ENCODE data around the gene SLC29A1. TPM values are rescaled to one million over a fixed set of nuclear protein-coding genes. Genes with fewer than 3 reads are reported as not detected.
A peak's percentile ranks its signal among the peaks of the same experiment; 100 is the strongest.

Gene SLC29A1
- total RNA-seq, 2 experiments from 2014 or later, result 24.8 to 25.4 TPM

DNA sequence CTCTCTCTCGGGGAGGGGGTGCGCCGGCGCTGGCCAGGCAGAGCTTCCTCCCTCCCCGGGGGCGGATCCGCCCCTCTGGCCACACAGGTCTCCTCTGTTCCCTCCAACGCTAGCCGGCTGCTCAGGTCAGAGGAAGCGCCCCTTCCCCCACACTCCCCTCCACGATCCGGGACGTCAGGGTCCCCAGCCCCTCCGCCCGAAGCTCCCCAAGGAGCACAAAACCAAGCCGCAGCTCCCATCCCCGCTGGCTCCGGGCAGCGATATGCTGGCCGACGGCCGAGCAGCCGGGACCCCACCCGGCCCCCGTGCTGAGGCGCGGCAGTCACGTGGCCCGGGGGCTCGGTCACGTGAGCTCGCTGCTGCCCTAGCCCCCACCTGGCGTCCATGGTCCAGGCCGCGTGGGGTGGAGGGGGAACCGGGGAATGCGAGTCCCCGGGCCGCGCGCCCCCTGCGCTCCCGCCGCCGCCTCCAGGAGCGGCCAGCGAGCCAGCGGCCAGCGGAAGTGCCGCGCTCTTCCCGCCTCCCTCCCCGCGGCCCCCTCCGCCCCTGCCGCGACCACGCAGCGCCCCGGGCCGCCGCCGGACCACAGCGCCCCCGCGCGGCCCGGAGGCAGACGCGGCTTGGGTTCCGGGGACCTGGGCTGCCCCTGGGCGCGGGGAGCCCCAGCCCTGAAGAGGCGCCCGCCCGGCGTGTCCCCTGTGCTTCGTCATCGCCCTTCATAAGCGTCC is 33.8 kb downstream of the SLC29A1 start, which contains the start of gene SLC35B2:
Gene SLC35B2 (minus strand): TSS at position 504 of the 728 bp plus-strand sequence. CDS start 118 bp downstream, at position 386.
- H3K4me3 Mint-ChIP-seq, result peak within 1 kb of the TSS; percentile 83
- ChIA-PET CTCF (interaction anchor here (0.6 to 3.7 kb wide), 18 partner anchors 11 to 1265 kb away, joined by 3 to 32 read pairs (median 5); partner anchors contain the start of genes AARS2, HSP90AB1, MAD2L1BP and SLC29A1), POLR2A (interaction anchor here (0.8 to 6.8 kb wide), 8 partner anchors 8 to 627 kb away, joined by 3 to 136 read pairs (median 6); partner anchors contain the start of genes HSP90AB1, NFKBIE, SLC29A1 and TMEM151B)
- no peaks in the 10 kb centered on the region for H3K27me3 Mint-ChIP-seq
- peaks cover 64% of the 10 kb centered on the region for H3K36me3 Mint-ChIP-seq (ENCODE audit: low read depth)
- H3K27ac Mint-ChIP-seq, result peak within 1 kb of the TSS; percentile 84
- DNase-seq, result peak; percentile 73
- no peaks in the 10 kb centered on the region for H3K9me3 Mint-ChIP-seq
- peaks cover 61% of the 10 kb centered on the region for H3K4me1 Mint-ChIP-seq

GRCh38 chr6:44257753-44258324 is 34.4 kb downstream of the SLC29A1 start:
- no peaks in the 10 kb centered on the region for H3K27me3 Mint-ChIP-seq
- CTCF ChIA-PET, result interaction anchor here (1.3 to 3.7 kb wide), 7 partner anchors 10 to 35 kb away, joined by 4 to 32 read pairs (median 7); partner anchors contain the start of genes HSP90AB1 and SLC29A1
- peaks cover 60% of the 10 kb centered on the region for H3K36me3 Mint-ChIP-seq (ENCODE audit: low read depth)

GRCh38 chr6:44258325-44258863 is 35.0 kb downstream of the SLC29A1 start:
- ChIA-PET CTCF (no interaction called here), POLR2A (no interaction called here)
- H3K9me3 Mint-ChIP-seq, result no peaks in the 10 kb centered on the region
- peaks cover 65% of the 10 kb centered on the region for H3K4me1 Mint-ChIP-seq
- DNase-seq, result no peak
- peak overlapping the region; percentile 49 for H3K27ac Mint-ChIP-seq
- H3K27me3 Mint-ChIP-seq, result no peaks in the 10 kb centered on the region
- peaks cover 58% of the 10 kb centered on the region for H3K36me3 Mint-ChIP-seq (ENCODE audit: low read depth)
- H3K4me3 Mint-ChIP-seq, result peak overlapping the region; percentile 73

More at GRCh38 chr6:44257753-44258324, 34.4 kb downstream of the SLC29A1 start:
- H3K4me1 Mint-ChIP-seq, result peaks cover 65% of the 10 kb centered on the region
- POLR2A ChIA-PET, result interaction anchor here (1.2 to 4.0 kb wide), 4 partner anchors 11 to 628 kb away, joined by 3 to 136 read pairs (median 14); partner anchors contain the start of genes HSP90AB1 and SLC29A1
- peak overlapping the region; percentile 73 for H3K4me3 Mint-ChIP-seq
- peak overlapping the region; percentile 84 for H3K27ac Mint-ChIP-seq
- DNase-seq, result no peak
- H3K9me3 Mint-ChIP-seq, result no peaks in the 10 kb centered on the region

DNA sequence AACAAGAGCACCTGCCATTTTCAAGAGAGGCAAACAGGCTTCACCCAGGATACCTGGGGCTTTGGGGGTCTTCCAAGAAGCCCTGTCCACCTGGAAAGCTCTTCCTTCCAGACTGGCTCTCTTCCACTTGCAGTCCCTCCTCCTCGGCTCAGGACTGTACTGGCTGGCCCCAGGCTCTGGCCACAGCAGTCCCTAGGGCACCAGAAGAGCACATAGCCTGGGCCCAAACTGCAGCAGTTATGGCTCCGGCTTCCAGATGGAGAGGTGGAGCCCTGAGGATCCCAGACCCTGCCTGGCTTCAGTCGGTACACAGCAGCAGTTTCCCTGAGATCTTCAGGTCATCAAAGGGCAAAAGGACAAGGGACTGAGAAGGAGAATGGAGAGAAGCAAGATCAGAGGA is 35.5 kb downstream of the SLC29A1 start:
- Mint-ChIP-seq H3K4me1 (peaks cover 63% of the 10 kb centered on the region), H3K36me3 (ENCODE audit: low read depth) (peaks cover 58% of the 10 kb centered on the region), H3K4me3 (peak overlapping the region; percentile 73), H3K27me3 (no peaks in the 10 kb centered on the region), H3K27ac (peak overlapping the region; percentile 49), H3K9me3 (no peaks in the 10 kb centered on the region)
- ChIA-PET CTCF (no interaction called here), POLR2A (no interaction called here)
- no peak for DNase-seq

GRCh38 chr6:44260011-44260410 is 36.6 kb downstream of the SLC29A1 start:
- CTCF ChIA-PET, result no interaction called here
- H3K27ac Mint-ChIP-seq, result no peak overlapping the region
- POLR2A ChIA-PET, result interaction anchor here (1.2 kb wide), 1 partner anchor 13 kb away, joined by 3 read pairs; the partner anchor contains the start of gene HSP90AB1
- peaks cover 58% of the 10 kb centered on the region for H3K4me1 Mint-ChIP-seq
- no peak for DNase-seq
- no peaks in the 10 kb centered on the region for H3K9me3 Mint-ChIP-seq
- no peaks in the 10 kb centered on the region for H3K27me3 Mint-ChIP-seq
- H3K36me3 Mint-ChIP-seq (ENCODE audit: low read depth), result peaks cover 57% of the 10 kb centered on the region
- H3K4me3 Mint-ChIP-seq, result no peak overlapping the region

DNA sequence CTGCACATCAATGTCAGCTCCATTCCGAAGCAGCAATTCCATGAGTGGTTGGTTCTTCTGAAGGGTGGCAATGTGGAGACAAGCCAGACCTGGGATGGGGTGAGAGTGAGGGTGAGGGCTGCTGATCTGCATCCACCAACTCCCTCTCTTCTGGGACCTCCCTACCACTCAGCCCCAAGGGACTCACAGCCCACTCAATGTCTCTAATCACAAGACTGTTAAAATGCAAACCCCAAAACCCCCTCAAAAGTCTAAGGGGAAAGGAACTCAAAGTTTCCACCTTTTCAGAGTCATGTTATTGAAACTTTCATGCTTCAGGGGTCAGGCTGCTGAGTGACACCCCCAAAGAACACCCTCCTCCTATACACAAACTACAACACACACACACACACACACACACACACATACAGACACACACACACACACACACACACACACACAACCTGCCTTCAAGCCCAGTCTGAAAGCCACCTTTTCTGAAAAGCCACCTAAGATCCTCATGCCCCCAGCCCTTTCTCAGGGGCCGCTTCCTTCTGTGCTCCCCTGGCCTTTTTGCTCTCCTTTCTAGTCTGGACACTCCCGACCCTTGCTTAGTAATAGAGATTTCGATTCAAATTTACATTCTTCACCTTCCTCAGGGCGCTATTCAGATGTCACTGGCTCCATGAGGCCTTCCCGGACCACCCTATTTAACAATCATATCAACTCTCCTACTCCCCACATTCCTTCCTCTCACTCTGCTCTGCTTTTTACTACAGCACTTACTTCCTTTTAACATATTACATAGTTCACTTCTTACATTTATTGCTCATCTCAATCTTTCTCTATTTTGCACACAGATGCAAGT is 37.3 kb downstream of the SLC29A1 start:
- H3K9me3 Mint-ChIP-seq, result no peaks in the 10 kb centered on the region
- ChIA-PET CTCF (no interaction called here), POLR2A (interaction anchor here (1.2 to 8.1 kb wide), 3 partner anchors 7 to 14 kb away, joined by 3 to 110 read pairs (median 64); partner anchors contain the start of gene HSP90AB1)
- H3K36me3 Mint-ChIP-seq (ENCODE audit: low read depth), result peaks cover 50% of the 10 kb centered on the region
- peaks cover 53% of the 10 kb centered on the region for H3K4me1 Mint-ChIP-seq
- no peak overlapping the region for H3K4me3 Mint-ChIP-seq
- no peak for DNase-seq
- H3K27ac Mint-ChIP-seq, result no peak overlapping the region
- H3K27me3 Mint-ChIP-seq, result no peaks in the 10 kb centered on the region

DNA sequence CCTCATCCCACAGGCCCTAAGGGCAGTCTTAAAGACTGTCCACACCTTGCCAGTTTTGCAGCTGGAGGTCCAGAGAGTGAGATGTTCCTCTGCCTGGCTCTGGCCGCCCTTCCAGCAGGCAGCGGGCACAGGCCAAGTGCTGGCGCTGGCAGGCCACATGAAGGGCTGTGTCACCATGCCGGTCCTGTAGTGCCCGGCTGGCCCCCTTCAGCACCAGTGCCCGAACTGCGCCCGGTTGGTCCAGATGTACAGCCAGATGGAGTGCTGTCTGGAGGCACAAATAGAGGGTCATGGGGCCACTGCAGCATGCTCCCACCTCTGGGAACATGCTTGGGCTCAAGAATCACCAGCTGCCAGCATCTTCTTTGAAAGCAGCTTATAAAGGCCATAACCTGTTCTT is 38.2 kb downstream of the SLC29A1 start:
- ChIA-PET CTCF (interaction anchor here (1.2 to 1.5 kb wide), 2 partner anchors 37 to 44 kb away, joined by 3 to 5 read pairs; no protein-coding TSS in a partner anchor), POLR2A (interaction anchor here (6.5 to 8.1 kb wide), 2 partner anchors 8 to 14 kb away, joined by 64 to 110 read pairs; partner anchors contain the start of gene HSP90AB1)
- H3K36me3 Mint-ChIP-seq (ENCODE audit: low read depth), result peaks cover 47% of the 10 kb centered on the region
- H3K9me3 Mint-ChIP-seq, result no peaks in the 10 kb centered on the region
- H3K4me1 Mint-ChIP-seq, result peaks cover 52% of the 10 kb centered on the region
- H3K27ac Mint-ChIP-seq, result no peak overlapping the region
- H3K27me3 Mint-ChIP-seq, result no peaks in the 10 kb centered on the region
- no peak overlapping the region for H3K4me3 Mint-ChIP-seq
- no peak for DNase-seq

GRCh38 chr6:44262467-44263353 is 39.3 kb downstream of the SLC29A1 start:
- Mint-ChIP-seq H3K4me3 (peak overlapping the region; percentile 97), H3K4me1 (peaks cover 52% of the 10 kb centered on the region), H3K27ac (peak overlapping the region; percentile 94), H3K9me3 (no peaks in the 10 kb centered on the region), H3K27me3 (peaks cover 1% of the 10 kb centered on the region), H3K36me3 (ENCODE audit: low read depth) (peaks cover 45% of the 10 kb centered on the region)
- POLR2A ChIA-PET, result interaction anchor here (1.1 to 8.1 kb wide), 5 partner anchors 9 to 125 kb away, joined by 3 to 110 read pairs (median 6); partner anchors contain the start of genes AARS2, CDC5L and HSP90AB1
- CTCF ChIA-PET, result interaction anchor here (0.6 to 1.5 kb wide), 4 partner anchors 17 to 89 kb away, joined by 3 to 5 read pairs (median 4); no protein-coding TSS in a partner anchor
- no peak for DNase-seq

GRCh38 chr6:44263354-44264100 is 40.1 kb downstream of the SLC29A1 start:
- H3K27me3 Mint-ChIP-seq, result peaks cover 7% of the 10 kb centered on the region
- H3K4me1 Mint-ChIP-seq, result peaks cover 46% of the 10 kb centered on the region
- DNase-seq, result peak; percentile 45
- POLR2A ChIA-PET, result interaction anchor here (1.2 to 8.1 kb wide), 4 partner anchors 10 to 39 kb away, joined by 3 to 110 read pairs (median 35); partner anchors contain the start of gene HSP90AB1
- H3K9me3 Mint-ChIP-seq, result no peaks in the 10 kb centered on the region
- peaks cover 38% of the 10 kb centered on the region for H3K36me3 Mint-ChIP-seq (ENCODE audit: low read depth)
- peak overlapping the region; percentile 97 for H3K4me3 Mint-ChIP-seq
- CTCF ChIA-PET, result interaction anchor here (1.1 to 2.1 kb wide), 5 partner anchors 8 to 72 kb away, joined by 3 to 9 read pairs (median 6); partner anchors contain the start of gene AARS2
- peak overlapping the region; percentile 94 for H3K27ac Mint-ChIP-seq

- ChIA-PET CTCF (interaction anchor here (0.9 to 2.1 kb wide), 10 partner anchors 9 to 74 kb away, joined by 3 to 9 read pairs (median 6); partner anchors contain the start of gene AARS2), POLR2A (interaction anchor here (0.7 to 8.1 kb wide), 6 partner anchors 10 to 123 kb away, joined by 3 to 110 read pairs (median 5); partner anchors contain the start of genes HSP90AB1 and SLC29A1)
- H3K27ac Mint-ChIP-seq, result peak overlapping the region; percentile 94
- peak overlapping the region; percentile 97 for H3K4me3 Mint-ChIP-seq
- peaks cover 48% of the 10 kb centered on the region for H3K4me1 Mint-ChIP-seq
- peak; percentile 62 for DNase-seq
- H3K9me3 Mint-ChIP-seq, result no peaks in the 10 kb centered on the region
- peaks cover 15% of the 10 kb centered on the region for H3K27me3 Mint-ChIP-seq
- H3K36me3 Mint-ChIP-seq (ENCODE audit: low read depth), result peaks cover 32% of the 10 kb centered on the region
Observed at GRCh38 chr6:44264154-44265006, 41.0 kb downstream of the SLC29A1 start.
